ENCODE data around the gene OR12D1.

GRCh38 chr6:29465279-29465678 lies 50.6 kb downstream of the OR12D1 start:
- TF ChIP-seq CTCF (IDR thresholded peaks at IDR 0.05) (no peak), POLR2A (IDR thresholded peaks at IDR 0.05) (no peak), POLR2AphosphoS5 (IDR thresholded peaks at IDR 0.05) (no peak)
